Measurements from ENCODE around the gene HAPLN2. TPM values are rescaled to one million over a fixed set of nuclear protein-coding genes. Genes with fewer than 3 reads are reported as not detected.
A peak's percentile ranks its signal among the peaks of the same experiment; 100 is the strongest.
"Not testable (repeated sequence)": the region's sequence is repeated elsewhere in the genome, so short reads cannot be mapped to it uniquely, and the experiment has no call there.

Gene HAPLN2
- total RNA-seq, 6 experiments from 2014 or later = not detected

DNA sequence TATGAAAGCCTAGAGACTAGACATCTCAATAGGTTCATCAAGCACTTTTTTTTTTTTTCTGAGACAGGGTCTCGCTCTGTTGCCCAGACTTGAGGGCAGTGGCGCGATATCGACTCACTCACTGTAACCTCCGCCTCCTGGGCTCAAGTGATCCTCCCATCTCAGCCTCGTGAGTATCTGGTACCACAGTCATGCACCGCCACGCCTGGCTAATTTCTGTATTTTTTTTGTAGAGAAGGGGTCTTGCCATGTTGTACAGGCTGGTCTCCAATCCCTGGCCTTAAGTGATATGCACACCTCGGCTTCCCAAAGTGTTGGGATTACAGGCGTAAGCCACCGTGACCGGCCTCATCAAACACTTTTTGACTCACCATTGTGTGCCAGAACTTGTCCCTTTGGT, 17.3 kb upstream of the HAPLN2 start:
- H3K4me1 ChIP-seq = peaks cover 0 to 17% (median 3%) of the 10 kb centered on the region in 4 donors
- H3K27me3 ChIP-seq = no peaks in the 10 kb centered on the region
- ATAC-seq (no peak), DNase-seq (no peak)
- intact Hi-C loops (cut with DNase I) = loop anchor here in 1 of 2 donors (10.0 kb wide), 1 partner anchor 137 kb away; no protein-coding TSS in a partner anchor
- peak overlapping the region in 2 of 3 donors; percentile 19 to 43 for H3K27ac ChIP-seq
- TF ChIP-seq, protein P1, sequence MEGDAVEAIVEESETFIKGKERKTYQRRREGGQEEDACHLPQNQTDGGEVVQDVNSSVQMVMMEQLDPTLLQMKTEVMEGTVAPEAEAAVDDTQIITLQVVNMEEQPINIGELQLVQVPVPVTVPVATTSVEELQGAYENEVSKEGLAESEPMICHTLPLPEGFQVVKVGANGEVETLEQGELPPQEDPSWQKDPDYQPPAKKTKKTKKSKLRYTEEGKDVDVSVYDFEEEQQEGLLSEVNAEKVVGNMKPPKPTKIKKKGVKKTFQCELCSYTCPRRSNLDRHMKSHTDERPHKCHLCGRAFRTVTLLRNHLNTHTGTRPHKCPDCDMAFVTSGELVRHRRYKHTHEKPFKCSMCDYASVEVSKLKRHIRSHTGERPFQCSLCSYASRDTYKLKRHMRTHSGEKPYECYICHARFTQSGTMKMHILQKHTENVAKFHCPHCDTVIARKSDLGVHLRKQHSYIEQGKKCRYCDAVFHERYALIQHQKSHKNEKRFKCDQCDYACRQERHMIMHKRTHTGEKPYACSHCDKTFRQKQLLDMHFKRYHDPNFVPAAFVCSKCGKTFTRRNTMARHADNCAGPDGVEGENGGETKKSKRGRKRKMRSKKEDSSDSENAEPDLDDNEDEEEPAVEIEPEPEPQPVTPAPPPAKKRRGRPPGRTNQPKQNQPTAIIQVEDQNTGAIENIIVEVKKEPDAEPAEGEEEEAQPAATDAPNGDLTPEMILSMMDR (IDR thresholded peaks at IDR 0.05) = no peak
- no peak for TF ChIP-seq POLR2A (IDR thresholded peaks at IDR 0.05)
- WGBS (ENCODE audit: insufficient coverage, low coverage, low lambda C conversion rate, missing lambda C conversion rate) = 69% methylated on average over 10 of the region's 12 CpGs
- H3K4me3 ChIP-seq = peak overlapping the region; percentile 59 to 88 (median 84)
- H3K36me3 ChIP-seq = peaks cover 0 to 15% (median 0%) of the 10 kb centered on the region in 4 donors
- no peaks in the 10 kb centered on the region for H3K9me3 ChIP-seq

DNA sequence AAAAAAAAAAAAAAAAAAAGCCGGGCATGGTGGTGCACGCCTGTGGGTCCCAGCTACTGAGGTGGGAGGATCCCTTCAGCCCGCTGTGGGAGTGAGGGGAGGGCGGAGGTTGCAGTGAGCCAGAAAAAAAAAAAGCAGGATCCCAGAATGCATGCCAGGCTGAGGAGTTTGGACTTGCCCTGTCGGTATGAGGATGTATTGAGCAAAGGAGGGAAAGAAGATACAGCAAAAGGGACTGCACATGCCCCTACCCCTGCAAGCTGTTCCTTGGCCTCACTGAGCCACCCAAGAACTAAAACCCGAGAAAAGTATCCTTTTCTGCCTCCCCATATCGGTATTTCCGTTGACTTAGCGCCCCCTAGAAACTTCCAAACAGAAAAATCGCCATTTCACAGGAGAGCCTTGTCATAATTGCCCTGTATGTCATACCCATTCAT, 16.6 kb upstream of the HAPLN2 start:
- peaks cover 0 to 17% (median 3%) of the 10 kb centered on the region in 4 donors for H3K4me1 ChIP-seq
- no peak for DNase-seq
- WGBS (ENCODE audit: insufficient coverage, low coverage, low lambda C conversion rate, missing lambda C conversion rate) = 11% methylated on average over 8 of the region's 10 CpGs
- H3K27me3 ChIP-seq = no peaks in the 10 kb centered on the region
- no peak overlapping the region for H3K4me3 ChIP-seq
- peaks cover 0 to 9% (median 0%) of the 10 kb centered on the region in 4 donors for H3K36me3 ChIP-seq
- no peak for ATAC-seq
- H3K9me3 ChIP-seq = no peaks in the 10 kb centered on the region
- TF ChIP-seq POLR2A (IDR thresholded peaks at IDR 0.05) = no peak
- TF ChIP-seq, protein P1 (IDR thresholded peaks at IDR 0.05) = peak in 2 of 4 donors; percentile 16 to 32
- no peak overlapping the region for H3K27ac ChIP-seq
- intact Hi-C loops (cut with DNase I) = loop anchor here in 1 of 2 donors (10.0 kb wide), 1 partner anchor 138 kb away; no protein-coding TSS in a partner anchor

DNA sequence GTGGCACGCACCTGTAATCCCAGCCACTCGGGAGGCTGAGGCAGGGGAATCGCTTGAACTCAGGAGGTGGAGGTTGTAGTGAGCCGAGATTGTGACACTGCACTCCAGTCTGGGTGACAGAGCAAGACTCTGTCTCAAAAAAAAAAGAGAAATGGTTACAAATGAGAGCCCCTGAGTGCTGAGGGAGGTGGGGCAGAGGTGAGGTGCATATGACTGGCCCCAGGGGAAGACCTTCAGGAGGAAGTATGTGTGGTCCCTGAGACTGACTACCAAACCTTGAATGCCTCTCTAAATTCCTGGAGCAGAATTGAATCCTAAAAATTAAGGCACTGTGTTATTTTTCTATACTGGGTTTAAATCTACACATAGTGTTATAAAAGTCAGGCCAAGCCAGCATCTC, 11.9 kb upstream of the HAPLN2 start:
- not testable (repeated sequence) for H3K27me3 ChIP-seq, H3K4me3 ChIP-seq, H3K9me3 ChIP-seq, H3K4me1 ChIP-seq, H3K36me3 ChIP-seq, DNase-seq, H3K27ac ChIP-seq, ATAC-seq
- WGBS (ENCODE audit: insufficient coverage, low coverage, low lambda C conversion rate, missing lambda C conversion rate) = 69% methylated on average over 4 of the region's 4 CpGs
- intact Hi-C loops (cut with DNase I) = loop anchor here in 1 of 2 donors (10.0 kb wide), 1 partner anchor 143 kb away; no protein-coding TSS in a partner anchor

DNA sequence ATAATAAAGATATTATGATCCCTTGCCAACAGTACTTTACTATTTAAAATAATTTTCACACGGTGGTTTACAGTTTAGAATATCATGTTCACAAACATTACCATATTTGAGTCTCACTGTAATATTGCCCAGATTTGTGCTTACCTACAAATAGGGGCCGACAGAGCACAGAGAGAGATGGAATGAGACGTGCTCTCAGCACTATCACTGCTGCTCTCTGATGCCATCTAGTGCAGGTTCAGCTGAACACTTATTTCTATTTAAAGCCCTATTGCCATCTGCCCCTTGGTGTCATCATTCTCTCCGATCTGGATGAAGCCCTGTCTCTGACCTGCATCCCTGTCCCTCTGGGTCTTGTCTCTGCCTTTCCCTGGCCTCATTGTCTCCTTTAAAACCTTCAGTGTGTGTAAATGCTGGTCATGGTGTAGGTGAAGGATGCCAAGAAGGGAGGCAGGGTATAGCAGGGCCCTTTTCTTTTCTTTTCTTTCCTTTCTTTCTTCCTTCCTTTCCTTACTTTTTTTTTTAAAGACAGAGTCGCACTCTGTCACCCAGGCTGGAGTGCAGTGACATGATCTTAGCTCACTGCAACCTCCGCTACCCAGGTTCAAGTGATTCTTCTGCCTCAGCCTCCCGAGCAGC, 11.1 kb upstream of the HAPLN2 start:
- no peaks in the 10 kb centered on the region for H3K27me3 ChIP-seq
- peak; percentile 99 to 100 (median 100) for ATAC-seq
- no peak overlapping the region for H3K27ac ChIP-seq
- H3K4me1 ChIP-seq = no peaks in the 10 kb centered on the region
- no peaks in the 10 kb centered on the region for H3K9me3 ChIP-seq
- TF ChIP-seq, protein P1 (IDR thresholded peaks at IDR 0.05) = peak; percentile 80 to 82 (median 80)
- TF ChIP-seq POLR2A (IDR thresholded peaks at IDR 0.05) = no peak
- intact Hi-C loops (cut with DNase I) = loop anchor here in 1 of 2 donors (10.0 kb wide), 1 partner anchor 143 kb away; no protein-coding TSS in a partner anchor
- H3K4me3 ChIP-seq = no peak overlapping the region
- 18% methylated on average over 7 of the region's 7 CpGs for WGBS (ENCODE audit: insufficient coverage, low coverage, low lambda C conversion rate, missing lambda C conversion rate)
- H3K36me3 ChIP-seq = no peaks in the 10 kb centered on the region
- no peak for DNase-seq

DNA sequence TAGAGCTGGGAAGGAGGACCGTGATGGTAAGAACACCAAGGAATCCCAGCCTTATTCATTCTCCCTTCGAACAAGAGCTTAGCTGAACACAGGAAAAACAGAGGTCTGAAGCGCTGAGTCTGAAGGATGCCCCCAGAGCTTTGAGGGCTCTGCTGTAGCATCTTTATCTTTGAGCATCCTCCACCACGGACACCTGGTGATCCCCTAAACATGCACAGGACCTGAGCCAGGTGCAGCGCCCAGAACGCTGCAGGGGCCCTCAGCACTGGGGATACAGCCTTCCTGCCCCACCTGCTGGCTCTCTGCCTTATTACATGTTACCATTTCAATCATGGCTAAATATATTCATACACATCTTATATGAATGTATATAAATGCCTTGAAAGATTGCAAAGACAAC, 10.2 kb upstream of the HAPLN2 start:
- Histone ChIP-seq H3K4me1 (no peaks in the 10 kb centered on the region), H3K9me3 (no peaks in the 10 kb centered on the region), H3K27ac (no peak overlapping the region), H3K4me3 (no peak overlapping the region), H3K36me3 (no peaks in the 10 kb centered on the region), H3K27me3 (no peaks in the 10 kb centered on the region)
- intact Hi-C loops (cut with DNase I) = loop anchor here in 1 of 2 donors (10.0 kb wide), 1 partner anchor 144 kb away; no protein-coding TSS in a partner anchor
- 19% methylated on average over 6 of the region's 6 CpGs for WGBS (ENCODE audit: insufficient coverage, low coverage, low lambda C conversion rate, missing lambda C conversion rate)
- DNase-seq (no peak), ATAC-seq (peak; percentile 27 to 54 (median 45))
- no peak for TF ChIP-seq POLR2A (IDR thresholded peaks at IDR 0.05)
- TF ChIP-seq, protein P1 (IDR thresholded peaks at IDR 0.05) = peak; percentile 28 to 38 (median 32)

DNA sequence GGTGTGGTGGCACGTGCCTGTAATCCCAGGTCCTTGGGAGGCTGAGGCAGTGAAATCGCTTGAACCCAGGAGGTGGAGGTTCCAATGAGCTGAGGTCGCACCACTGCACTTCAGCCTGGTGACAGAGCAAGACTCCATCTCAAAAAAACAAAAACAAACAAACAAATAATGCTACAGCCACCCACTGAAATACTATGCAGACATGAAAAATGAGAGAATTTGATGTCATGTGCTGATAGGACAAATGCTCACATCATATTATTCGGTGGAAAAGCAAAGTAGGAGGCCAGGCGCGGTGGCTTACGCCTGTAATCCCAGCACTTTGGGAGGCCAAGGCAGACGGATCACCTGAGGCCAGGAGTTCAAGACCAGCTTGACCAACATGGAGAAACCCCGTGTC, 9.1 kb upstream of the HAPLN2 start:
- not testable (repeated sequence) for H3K27me3 ChIP-seq

More for the DNA sequence above, 9.1 kb upstream of the HAPLN2 start:
- not testable (repeated sequence) for H3K36me3 ChIP-seq, ATAC-seq, DNase-seq, H3K27ac ChIP-seq, H3K9me3 ChIP-seq, H3K4me3 ChIP-seq, H3K4me1 ChIP-seq
- intact Hi-C loops (cut with DNase I) = loop anchor here in 1 of 2 donors (10.0 kb wide), 1 partner anchor 225 kb away; no protein-coding TSS in a partner anchor
- 73% methylated on average over 4 of the region's 9 CpGs for WGBS (ENCODE audit: insufficient coverage, low coverage, low lambda C conversion rate, missing lambda C conversion rate)
